Measurements from ENCODE around the gene STIM2.

GRCh38 chr4:26862381-26862915 lies 1.8 kb downstream of the STIM2 start:
- TF ChIP-seq SMC3 (IDR thresholded peaks at IDR 0.05; ENCODE audit: low read depth, low read length) (no peak), CTCF (conservative IDR thresholded peaks at IDR 0.05; ENCODE audit: low read depth, low read length) (no peak), POLR2A (IDR thresholded peaks at IDR 0.05; ENCODE audit: low read depth, low read length) (no peak), FOS (IDR thresholded peaks at IDR 0.05; ENCODE audit: low read depth, low read length) (no peak), CHD1 (IDR thresholded peaks at IDR 0.05; ENCODE audit: low read depth, low read length) (no peak), ELK1 (IDR thresholded peaks at IDR 0.05; ENCODE audit: borderline replicate concordance, low read depth, low read length) (no peak), USF2 (IDR thresholded peaks at IDR 0.05; ENCODE audit: low read depth, low read length) (no peak), MAZ (IDR thresholded peaks at IDR 0.05; ENCODE audit: borderline replicate concordance, low read depth, low read length) (no peak), CEBPB (IDR thresholded peaks at IDR 0.05; ENCODE audit: low read depth, low read length) (no peak), RCOR1 (IDR thresholded peaks at IDR 0.05; ENCODE audit: insufficient replicate concordance, low read length) (no peak), RAD21 (IDR thresholded peaks at IDR 0.05; ENCODE audit: low read length) (no peak)
